GM21619 (cell line): ENCODE results near the gene OPALIN.
"Not testable (repeated sequence)": the region's sequence is repeated elsewhere in the genome, so short reads cannot be mapped to it uniquely, and the experiment has no call there.

ENCODE experiments used
- ATAC-seq: cut with Tn5 transposase; IDR thresholded peaks from one replicate; pipeline ENCODE4 v1.9.1; 2021; ENCODE audit not compliant: unreplicated experiment

The OPALIN gene

GRCh38 chr10:96339956-96340904 lies 18.6 kb downstream of the OPALIN start:
- ATAC-seq: peak; percentile 79

- ATAC-seq: no peak
Measured at GRCh38 chr10:96339383-96339782, 19.4 kb downstream of the OPALIN start.

GRCh38 chr10:96338279-96338925 lies 20.4 kb downstream of the OPALIN start:
- no peak for ATAC-seq

GRCh38 chr10:96337106-96337505 lies 21.7 kb downstream of the OPALIN start:
- ATAC-seq: no peak

- ATAC-seq: no peak
Measured at GRCh38 chr10:96334616-96335526, 23.9 kb downstream of the OPALIN start.

- no peak for ATAC-seq
Measured at GRCh38 chr10:96333101-96333500, 25.7 kb downstream of the OPALIN start.

- ATAC-seq: no peak
Measured at GRCh38 chr10:96327462-96327861, 31.3 kb downstream of the OPALIN start.

- peak; percentile 94 for ATAC-seq
Measured at GRCh38 chr10:96325719-96326373, 33.0 kb downstream of the OPALIN start.

- no peak for ATAC-seq
Measured at GRCh38 chr10:96324447-96324846, 34.4 kb downstream of the OPALIN start.

GRCh38 chr10:96322275-96322674 lies 36.5 kb downstream of the OPALIN start:
- no peak for ATAC-seq

GRCh38 chr10:96321822-96322221 lies 37.0 kb downstream of the OPALIN start:
- no peak for ATAC-seq

GRCh38 chr10:96319754-96320474 lies 38.9 kb downstream of the OPALIN start:
- no peak for ATAC-seq

- ATAC-seq: no peak
Measured at GRCh38 chr10:96317067-96317833, 41.6 kb downstream of the OPALIN start.

- ATAC-seq: no peak
Measured at GRCh38 chr10:96313344-96313743, 45.5 kb downstream of the OPALIN start.

- ATAC-seq: no peak
Measured at GRCh38 chr10:96311180-96311715, 47.6 kb downstream of the OPALIN start.

- ATAC-seq: no peak
Measured at GRCh38 chr10:96310321-96310669, 48.5 kb downstream of the OPALIN start.

GRCh38 chr10:96309628-96310320 lies 49.0 kb downstream of the OPALIN start:
- no peak for ATAC-seq

GRCh38 chr10:96308854-96309253 lies 49.9 kb downstream of the OPALIN start:
- ATAC-seq: not testable (repeated sequence)
